HG02678 (cell line): ENCODE data around the gene COL8A2.

Source experiments
- ATAC-seq: cut with Tn5 transposase; IDR thresholded peaks from one replicate; pipeline ENCODE4 v1.9.1; 2021; ENCODE audit warnings: mild to moderate bottlenecking, moderate library complexity; ENCODE audit not compliant: unreplicated experiment

The COL8A2 gene

GRCh38 chr1:36115931-36116330 is 9.1 kb downstream of the COL8A2 start:
- ATAC-seq: no peak

GRCh38 chr1:36115200-36115669 is 9.8 kb downstream of the COL8A2 start:
- ATAC-seq: no peak

- no peak for ATAC-seq
Observed at GRCh38 chr1:36114371-36114770, 10.7 kb downstream of the COL8A2 start.

GRCh38 chr1:36112823-36113222 is 12.2 kb downstream of the COL8A2 start:
- no peak for ATAC-seq

- ATAC-seq: no peak
Observed at GRCh38 chr1:36111151-36111550, 13.9 kb downstream of the COL8A2 start.

GRCh38 chr1:36109041-36109679 is 15.9 kb downstream of the COL8A2 start:
- no peak for ATAC-seq

GRCh38 chr1:36108314-36108713 is 16.7 kb downstream of the COL8A2 start:
- ATAC-seq: no peak

GRCh38 chr1:36107394-36107793 is 17.6 kb downstream of the COL8A2 start:
- no peak for ATAC-seq

- ATAC-seq: no peak
Observed at GRCh38 chr1:36106269-36106668, 18.8 kb downstream of the COL8A2 start.

GRCh38 chr1:36101546-36101945 is 23.5 kb downstream of the COL8A2 start:
- no peak for ATAC-seq

- no peak for ATAC-seq
Observed at GRCh38 chr1:36100376-36100775, 24.6 kb downstream of the COL8A2 start.

- ATAC-seq: no peak
Observed at GRCh38 chr1:36099681-36100341, 25.2 kb downstream of the COL8A2 start.

- ATAC-seq: no peak
Observed at GRCh38 chr1:36098650-36099365, 26.2 kb downstream of the COL8A2 start.

GRCh38 chr1:36097693-36098585 is 27.1 kb downstream of the COL8A2 start:
- no peak for ATAC-seq

GRCh38 chr1:36096500-36097432 is 28.3 kb downstream of the COL8A2 start:
- ATAC-seq: no peak

GRCh38 chr1:36095760-36096405 is 29.1 kb downstream of the COL8A2 start:
- no peak for ATAC-seq

- no peak for ATAC-seq
Observed at GRCh38 chr1:36094621-36095061, 30.4 kb downstream of the COL8A2 start.

GRCh38 chr1:36093929-36094328 is 31.1 kb downstream of the COL8A2 start:
- no peak for ATAC-seq

- ATAC-seq: no peak
Observed at GRCh38 chr1:36093226-36093625, 31.8 kb downstream of the COL8A2 start.
